ENCODE measurements around the gene FAM163A.

DNA sequence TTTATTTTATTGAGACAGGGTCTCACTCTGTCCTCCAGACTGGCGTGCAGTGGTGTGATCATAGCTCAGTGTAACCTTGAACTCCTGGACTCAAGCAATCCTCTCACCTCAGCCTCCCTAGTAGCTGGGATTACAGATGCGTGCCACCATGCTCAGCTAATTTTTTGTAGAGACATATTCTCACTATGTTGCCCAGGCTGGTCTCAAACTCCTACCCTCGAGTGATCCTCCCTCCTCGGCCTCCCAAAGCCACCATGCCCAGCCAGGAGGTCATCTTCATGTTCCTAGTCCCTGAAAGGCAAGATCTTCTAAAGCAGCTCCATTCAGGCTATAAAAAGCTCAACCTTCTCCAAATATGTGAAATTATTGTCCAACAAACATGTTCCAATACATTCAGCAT, 80.6 kb downstream of the FAM163A start:
- TF ChIP-seq, protein P1, sequence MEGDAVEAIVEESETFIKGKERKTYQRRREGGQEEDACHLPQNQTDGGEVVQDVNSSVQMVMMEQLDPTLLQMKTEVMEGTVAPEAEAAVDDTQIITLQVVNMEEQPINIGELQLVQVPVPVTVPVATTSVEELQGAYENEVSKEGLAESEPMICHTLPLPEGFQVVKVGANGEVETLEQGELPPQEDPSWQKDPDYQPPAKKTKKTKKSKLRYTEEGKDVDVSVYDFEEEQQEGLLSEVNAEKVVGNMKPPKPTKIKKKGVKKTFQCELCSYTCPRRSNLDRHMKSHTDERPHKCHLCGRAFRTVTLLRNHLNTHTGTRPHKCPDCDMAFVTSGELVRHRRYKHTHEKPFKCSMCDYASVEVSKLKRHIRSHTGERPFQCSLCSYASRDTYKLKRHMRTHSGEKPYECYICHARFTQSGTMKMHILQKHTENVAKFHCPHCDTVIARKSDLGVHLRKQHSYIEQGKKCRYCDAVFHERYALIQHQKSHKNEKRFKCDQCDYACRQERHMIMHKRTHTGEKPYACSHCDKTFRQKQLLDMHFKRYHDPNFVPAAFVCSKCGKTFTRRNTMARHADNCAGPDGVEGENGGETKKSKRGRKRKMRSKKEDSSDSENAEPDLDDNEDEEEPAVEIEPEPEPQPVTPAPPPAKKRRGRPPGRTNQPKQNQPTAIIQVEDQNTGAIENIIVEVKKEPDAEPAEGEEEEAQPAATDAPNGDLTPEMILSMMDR (IDR thresholded peaks at IDR 0.05), result no peak
- TF ChIP-seq POLR2A (IDR thresholded peaks at IDR 0.05), result no peak

Data from adrenal gland (tissue), 5 donors.